GM12878 (cell line): ENCODE results near the gene CRAT. TPM values are rescaled to one million over a fixed set of nuclear protein-coding genes. Genes with fewer than 3 reads are reported as not detected.

ENCODE experiments used
- ATAC-seq: fragments of 200-7000 bp; cut with Tn5 transposase; 3 replicates; pipeline ENCODE4 v1.9.1; 2020; ENCODE audit warnings: mild to moderate bottlenecking, moderate library complexity
- BruUV-seq: library from RNA; stranded (reverse); fragments of 400-500 nt; replicated peaks from 2 replicates; lab custom pipeline; 2021; lab: Mats Ljungman, UMichigan
- CTCF ChIA-PET: fragments of 300-600 bp; sonication (Branson Sonifier 250); formaldehyde crosslinking; extraction: SDS; loops from one replicate; lab custom pipeline; 2021; ENCODE audit warnings: inconsistent platforms; lab: Yijun Ruan, JAX
- POLR2A ChIA-PET: fragments of 350-600 bp; formaldehyde crosslinking; extraction: SDS; loops from one replicate; lab custom pipeline; 2021; ENCODE audit warnings: inconsistent platforms; lab: Charles Lee
- RAD21 ChIA-PET: fragments of 300-600 bp; sonication (Branson Sonifier 250); formaldehyde crosslinking; loops from one replicate; lab custom pipeline; 2023; ENCODE audit warnings: antibody characterized with exemption; ENCODE audit not compliant: unreplicated experiment; lab: Charles Lee
- SMC1A ChIA-PET: fragments of 300-600 bp; sonication (Branson Sonifier 250); formaldehyde crosslinking; loops from one replicate; lab custom pipeline; 2023; ENCODE audit not compliant: unreplicated experiment, uncharacterized antibody; lab: Charles Lee
- DNase-seq: peaks from one replicate; pipeline ENCODE4 v3.0.0-alpha.2; 2011; ENCODE audit warnings: low read depth, low spot score
- FAIRE-seq: peaks from 3 replicates; lab custom pipeline; 2011; peaks lifted over from hg19 to GRCh38; lab: Jason Lieb, UNC
- H2AFZ ChIP-seq: 2 replicates; pipeline ENCODE4 v1.6.0; 2011; ENCODE audit warnings: low read depth, low read length, control low read depth; ENCODE audit not compliant: control insufficient read depth
- H3K27ac ChIP-seq: 2 replicates; pipeline ENCODE4 v1.5.1; 2011; ENCODE audit warnings: control low read depth; ENCODE audit not compliant: control insufficient read depth, insufficient read depth
- H3K27me3 ChIP-seq, 2 experiments: replicated peaks in 1 of 2; 2 replicates each; pipeline versions ENCODE4 v1.6.0 to v1.6.1; 2011; ENCODE audit warnings: low read length in 1 of 2; ENCODE audit not compliant: control insufficient read depth in 2 of 2, insufficient read depth in 2 of 2
- H3K36me3 ChIP-seq, 2 experiments: 2 replicates each; pipeline ENCODE4 v1.5.1; 2011; ENCODE audit warnings: low read length in 1 of 2; ENCODE audit not compliant: control insufficient read depth in 2 of 2, insufficient read depth in 2 of 2
- H3K4me1 ChIP-seq: 2 replicates; pipeline ENCODE4 v1.6.1; 2011; ENCODE audit warnings: mild to moderate bottlenecking, low read length, moderate library complexity, mixed read lengths; ENCODE audit not compliant: control insufficient read depth, insufficient read depth
- H3K4me2 ChIP-seq: 2 replicates; pipeline ENCODE4 v1.6.0; 2011; ENCODE audit warnings: control low read depth; ENCODE audit not compliant: control insufficient read depth, insufficient read depth
- H3K4me3 ChIP-seq: fragments of 200-600 bp; sonication (generic); 2 replicates; pipeline ENCODE4 v1.5.1; 2016
- H3K79me2 ChIP-seq: 2 replicates; pipeline ENCODE4 v1.6.0; 2011; ENCODE audit warnings: low read length; ENCODE audit not compliant: control insufficient read depth, insufficient read depth
- H3K9ac ChIP-seq: 2 replicates; pipeline ENCODE4 v1.8.0; 2011; ENCODE audit warnings: low read length, control low read depth, mixed read lengths; ENCODE audit not compliant: control insufficient read depth, insufficient read depth
- H3K9me3 ChIP-seq: replicated peaks from 3 replicates; pipeline ENCODE4 v1.5.1; 2011; ENCODE audit warnings: mild to moderate bottlenecking, low read length; ENCODE audit not compliant: control insufficient read depth, insufficient read depth
- H4K20me1 ChIP-seq: 2 replicates; pipeline ENCODE4 v1.6.0; 2011; ENCODE audit not compliant: control insufficient read depth, insufficient read depth
- BMI1 ChIP-seq: fragments of 450-650 bp; IDR thresholded peaks from 2 replicates; pipeline ENCODE4 v1.6.1; 2016; ENCODE audit warnings: mild to moderate bottlenecking, moderate library complexity, borderline replicate concordance
- CHD1 ChIP-seq: IDR thresholded peaks from 2 replicates; pipeline ENCODE4 v1.6.1; 2012; ENCODE audit warnings: low read depth, low read length, improper control_type of control experiment
- GATAD2B ChIP-seq: fragments of 450-650 bp; conservative IDR thresholded peaks from 2 replicates; pipeline ENCODE4 v1.6.1; 2017; ENCODE audit warnings: low read depth, mild to moderate bottlenecking, moderate library complexity
- HDAC6 ChIP-seq: fragments of 200-600 bp; sonication (generic); IDR thresholded peaks from one replicate; pipeline ENCODE4 v1.8.0; 2017; ENCODE audit warnings: antibody characterized with exemption; ENCODE audit not compliant: unreplicated experiment
- NR2C2 ChIP-seq: IDR thresholded peaks from 2 replicates; pipeline ENCODE4 v1.6.1; 2011; ENCODE audit warnings: borderline replicate concordance, low read depth; ENCODE audit not compliant: control insufficient read depth, insufficient read length
- PRDM15 ChIP-seq: fragments of 450-650 bp; formaldehyde crosslinking; IDR thresholded peaks from 2 replicates; pipeline ENCODE4 v1.4.0; 2020; ENCODE audit warnings: mild to moderate bottlenecking, moderate library complexity
- RAD21 ChIP-seq: IDR thresholded peaks from 2 replicates; pipeline ENCODE4 v1.6.1; 2011; ENCODE audit warnings: mild to moderate bottlenecking, low read depth, low read length, moderate library complexity; ENCODE audit not compliant: insufficient read depth
- RELB ChIP-seq: fragments of 450-650 bp; IDR thresholded peaks from 2 replicates; pipeline ENCODE4 v1.6.1; 2017; ENCODE audit warnings: low read depth, mild to moderate bottlenecking, moderate library complexity
- SMAD5 ChIP-seq: IDR thresholded peaks from 2 replicates; pipeline ENCODE4 v1.6.1; 2016; ENCODE audit warnings: antibody characterized with exemption, low read depth
- SMC3 ChIP-seq: IDR thresholded peaks from 2 replicates; pipeline ENCODE4 v1.6.1; 2011; ENCODE audit warnings: low read length, improper control_type of control experiment, borderline replicate concordance
- TCF12 ChIP-seq: IDR thresholded peaks from 2 replicates; pipeline ENCODE4 v1.6.1; 2011; ENCODE audit warnings: low read depth, mild to moderate bottlenecking, low read length
- ZBED1 ChIP-seq: IDR thresholded peaks from 2 replicates; pipeline ENCODE4 v1.6.1; 2016; ENCODE audit warnings: borderline replicate concordance
- ZNF24 ChIP-seq: fragments of 450-650 bp; IDR thresholded peaks from 2 replicates; pipeline ENCODE4 v1.6.1; 2017; ENCODE audit warnings: antibody characterized with exemption, mild to moderate bottlenecking
- WGBS: methylation state at CpG from one replicate; pipeline ENCODE4 v1.1.6; 2016; ENCODE audit warnings: low lambda C conversion rate; ENCODE audit not compliant: insufficient replicate concordance, insufficient coverage; ENCODE audit errors: missing lambda C conversion rate; 5-methylcytosine and 5-hydroxymethylcytosine counted together
- in situ Hi-C: fragments of 300-500 bp; cut with MboI; formaldehyde crosslinking; loops from 9 replicates; pipeline ENCODE4 v1.14.3; 2018; ENCODE audit warnings: mixed read lengths
- intact Hi-C: fragments of 100-400 bp; cut with micrococcal nuclease; formaldehyde crosslinking; loops from one replicate; pipeline ENCODE4 v1.14.2; 2022; ENCODE audit not compliant: unreplicated experiment
- polyA plus RNA-seq, 11 experiments: library from polyadenylated mRNA; depleted of rRNA in 4 of 11; unstranded in 6 of 11; stranded (reverse) in 5 of 11; fragments of >200 nt; fragmentation: Nextera tagmentation in 4 of 11; fragmentation: Illumina TruSeq in 1 of 11; extraction: Ambion mirVana in 4 of 11; extraction: Trizol in 1 of 11; gene quantifications; 1 replicate in 1 of 11; 2 replicates in 10 of 11; pipeline versions ENCODE4 v1.2.1 to v1.2.3, GENCODE V29; 2011 to 2016; ENCODE audit warnings: inconsistent platforms in 2 of 11, missing spikeins in 2 of 11, low read depth in 1 of 11
- total RNA-seq, 4 experiments: library from RNA; depleted of rRNA in 3 of 4; stranded (reverse); fragments of >200 nt in 3 of 4; fragmentation: Illumina TruSeq in 1 of 4; extraction: Trizol in 1 of 4; gene quantifications; 2 replicates each; pipeline versions ENCODE4 v1.2.1 to v1.2.3, GENCODE V29; 2013 to 2021

The CRAT gene
- total and polyA plus RNA-seq, 10 of the 15 experiments (the other 5 are each of a cell fraction or from before 2014, with no cell fraction given): 0.10 to 3.4 (median 1.8) TPM

- no peaks in the 10 kb centered on the region for H4K20me1 ChIP-seq
- H3K36me3 ChIP-seq: peaks cover 2 to 13% of the 10 kb centered on the region in 2 experiments; a peak in 3 of 4 replicates
- no peaks in the 10 kb centered on the region for H3K27me3 ChIP-seq
- intact Hi-C loops: no loop called here
- ATAC-seq (no peak), FAIRE-seq (no peak), DNase-seq (no peak)
- BruUV-seq: no TSS peak
- no peak overlapping the region for H3K9ac ChIP-seq
- in situ Hi-C loops: no loop called here
- no peak overlapping the region for H3K4me3 ChIP-seq
- ChIA-PET CTCF (interaction anchor here (9.3 kb wide), 2 partner anchors 16 to 25 kb away, joined by 175 to 273 read pairs; no protein-coding TSS in a partner anchor), SMC1A (no interaction called here), RAD21 (interaction anchor here (7.8 kb wide), 1 partner anchor 29 kb away, joined by 197 read pairs; the partner anchor contains the start of gene IER5L), POLR2A (interaction anchor here (0.6 kb wide), 2 partner anchors 451 to 1095 kb away, joined by 3 read pairs; no protein-coding TSS in a partner anchor)
- H3K79me2 ChIP-seq: peaks cover 7% of the 10 kb centered on the region
- TF ChIP-seq BMI1: no peak
- no peak for TF ChIP-seq GATAD2B
- no peak for TF ChIP-seq SMAD5
- no peak for TF ChIP-seq CHD1
- TF ChIP-seq ZBED1: no peak
- TF ChIP-seq PRDM15 (CRISPR knock-in tag): no peak
- TF ChIP-seq ZNF24: no peak
- no peak for TF ChIP-seq HDAC6
- TF ChIP-seq TCF12: no peak
- no peak for TF ChIP-seq SMC3
- TF ChIP-seq RELB: no peak
- TF ChIP-seq RAD21: no peak
- no peak for TF ChIP-seq NR2C2
- H2AFZ ChIP-seq: no peak overlapping the region
- H3K4me1 ChIP-seq: peaks cover 45% of the 10 kb centered on the region
- no peak overlapping the region for H3K4me2 ChIP-seq
- H3K9me3 ChIP-seq: no peaks in the 10 kb centered on the region
- no peak overlapping the region for H3K27ac ChIP-seq
- WGBS: 100% methylated on average over 2 of the region's 2 CpGs
These were observed 34.7 kb upstream of the CRAT start for GRCh38 chr9:129145316-129145715.
